ENCODE results near the gene CD7.

- no peak for TF ChIP-seq CTCF (IDR thresholded peaks at IDR 0.05)
- no peak for TF ChIP-seq POLR2A (IDR thresholded peaks at IDR 0.05)
These were observed 4.6 kb upstream of the CD7 start for GRCh38 chr17:82321947-82322466.

Data from esophagus squamous epithelium (tissue), 4 donors.